Hindlimb muscle (tissue), 1 donor: ENCODE measurements around the gene CTXN1. TPM values are rescaled to one million over a fixed set of nuclear protein-coding genes. Genes with fewer than 3 reads are reported as not detected.
"Not testable (repeated sequence)": the region's sequence is repeated elsewhere in the genome, so short reads cannot be mapped to it uniquely, and the experiment has no call there.

Experiments
- DNase-seq: peaks from one replicate; pipeline ENCODE4 v3.0.0-alpha.2; 2013
- polyA plus RNA-seq: library from polyadenylated mRNA; unstranded; fragments of 120-200 nt; gene quantifications from one replicate; pipeline ENCODE4 v1.2.1, GENCODE V29; 2013; ENCODE audit not compliant: insufficient read length

Gene CTXN1
- 2.6 TPM for polyA plus RNA-seq

DNA sequence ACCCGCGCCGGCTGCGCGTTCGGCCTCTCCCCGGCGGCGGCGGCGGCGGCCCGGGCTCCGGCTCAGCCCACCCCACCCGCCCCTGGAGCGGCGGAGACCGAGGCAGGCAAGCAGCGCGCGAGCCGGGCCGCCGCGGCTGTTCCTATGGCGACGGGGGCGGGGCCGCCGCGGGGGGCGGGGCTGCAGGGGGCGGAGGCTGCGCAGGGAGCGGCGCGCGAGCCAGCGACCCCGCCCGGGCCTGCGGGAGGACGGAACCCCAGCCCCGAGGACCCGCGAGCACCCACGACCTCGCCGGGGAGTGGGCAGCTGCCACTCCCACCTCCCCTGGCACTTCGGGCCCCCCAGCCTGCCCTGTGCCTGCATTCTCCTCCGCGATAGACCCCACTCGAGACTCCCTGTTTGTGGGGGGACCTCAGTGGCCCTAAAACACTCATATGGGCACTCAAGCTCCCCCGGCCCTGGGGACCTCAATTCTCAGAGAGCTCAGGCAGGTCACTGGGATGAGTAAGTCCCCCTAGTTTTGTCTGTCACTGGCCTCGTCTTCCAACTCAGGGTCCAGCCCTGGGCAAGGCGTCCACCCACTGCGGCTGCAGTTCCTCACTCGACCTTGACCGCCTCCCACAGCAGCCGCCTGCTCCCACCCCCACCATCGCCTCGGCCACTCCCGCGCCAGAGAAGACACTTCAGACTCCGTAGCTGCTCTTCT is at the start of gene CTXN1:
TSS of gene CTXN1 (minus strand) at position 115 of the 706 bp plus-strand sequence. CDS start 597 bp downstream, outside the sequence.
- no peak for DNase-seq

DNA sequence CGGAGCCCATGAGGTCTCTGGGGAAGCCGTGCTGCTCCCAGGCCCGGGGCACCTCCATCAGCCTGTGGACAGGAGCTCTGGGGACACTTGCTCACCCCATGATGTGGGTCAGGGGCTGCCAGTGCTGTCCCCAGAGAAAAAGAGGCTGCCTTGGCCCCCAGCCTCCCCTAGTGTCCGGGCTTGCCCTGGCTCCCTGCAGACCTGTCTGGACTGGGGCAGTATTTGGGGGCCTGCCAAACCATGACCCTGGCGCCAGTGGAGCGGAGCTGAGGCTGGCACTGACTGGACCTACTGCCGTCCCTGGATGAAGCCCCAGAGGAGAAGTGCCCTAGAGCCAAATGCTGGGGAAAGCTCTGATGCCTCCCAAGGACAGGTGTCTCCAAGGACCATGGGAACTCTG is 49.1 kb upstream of the CTXN1 start:
- DNase-seq = no peak

DNA sequence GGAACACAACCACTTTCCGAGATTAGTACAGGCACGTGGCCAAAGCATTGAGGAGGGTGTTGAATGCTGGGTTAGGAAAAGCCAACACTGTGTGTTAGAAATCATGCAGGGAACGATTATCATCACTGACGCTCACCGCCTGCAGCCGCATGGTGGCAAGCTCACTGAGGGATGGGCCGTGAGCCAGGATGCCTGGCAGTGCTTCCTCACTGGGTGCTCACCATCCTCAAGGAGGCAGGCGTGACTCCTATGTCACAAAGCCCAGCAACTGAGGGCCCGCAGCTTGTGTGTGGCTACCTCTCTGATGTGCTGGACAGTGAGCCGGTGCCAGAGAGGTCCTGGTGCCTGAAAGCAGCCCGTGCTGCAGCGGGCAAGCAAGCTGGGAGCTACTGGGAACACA is 47.9 kb upstream of the CTXN1 start:
- no peak for DNase-seq

DNA sequence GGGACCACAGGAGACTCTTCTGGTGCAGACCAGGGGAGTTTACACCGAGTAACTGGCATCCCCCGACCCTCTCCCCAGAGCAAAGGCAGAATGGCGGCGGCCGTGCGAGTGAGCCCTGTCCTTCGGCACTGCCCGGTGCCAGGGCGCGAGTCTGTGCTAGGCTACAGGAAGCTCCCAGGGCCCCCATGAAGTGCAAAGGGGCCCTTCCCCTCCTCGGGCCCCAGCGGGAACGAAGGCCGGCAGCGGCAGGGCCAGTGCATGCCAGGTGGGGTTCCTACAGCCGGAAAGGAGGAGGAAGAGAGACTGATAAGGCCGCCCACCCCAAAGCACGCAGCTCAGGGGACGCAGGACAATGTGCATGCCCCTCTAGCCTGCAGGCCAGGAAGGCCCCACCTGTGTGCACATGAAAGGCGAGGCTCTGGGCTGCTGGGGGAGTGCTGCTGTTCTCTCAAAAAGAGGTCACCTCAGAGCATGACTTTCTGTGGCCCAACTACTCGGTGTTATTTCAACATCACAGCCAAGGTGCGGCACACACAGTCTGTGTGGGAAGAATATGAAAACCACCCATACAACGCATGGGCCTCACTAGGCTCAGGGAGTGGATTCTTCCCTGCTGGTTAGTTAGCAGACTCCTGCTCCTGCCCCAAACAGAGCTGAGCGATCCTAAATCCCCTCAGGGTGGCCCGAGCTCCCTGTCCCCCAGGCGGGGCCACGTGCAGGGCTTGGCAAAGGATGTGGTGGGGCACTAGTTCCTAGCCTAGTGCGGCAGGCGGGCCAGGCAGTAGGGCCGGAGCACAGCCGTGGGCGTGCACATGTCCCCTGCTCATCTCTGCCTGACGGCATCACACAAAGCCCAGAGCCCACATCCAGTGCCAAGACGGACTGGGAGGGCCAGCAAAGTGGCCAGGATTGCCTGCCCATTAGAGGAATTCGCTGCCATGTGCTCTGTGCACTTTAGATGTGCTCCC is 45.9 kb upstream of the CTXN1 start:
- DNase-seq = no peak

DNA sequence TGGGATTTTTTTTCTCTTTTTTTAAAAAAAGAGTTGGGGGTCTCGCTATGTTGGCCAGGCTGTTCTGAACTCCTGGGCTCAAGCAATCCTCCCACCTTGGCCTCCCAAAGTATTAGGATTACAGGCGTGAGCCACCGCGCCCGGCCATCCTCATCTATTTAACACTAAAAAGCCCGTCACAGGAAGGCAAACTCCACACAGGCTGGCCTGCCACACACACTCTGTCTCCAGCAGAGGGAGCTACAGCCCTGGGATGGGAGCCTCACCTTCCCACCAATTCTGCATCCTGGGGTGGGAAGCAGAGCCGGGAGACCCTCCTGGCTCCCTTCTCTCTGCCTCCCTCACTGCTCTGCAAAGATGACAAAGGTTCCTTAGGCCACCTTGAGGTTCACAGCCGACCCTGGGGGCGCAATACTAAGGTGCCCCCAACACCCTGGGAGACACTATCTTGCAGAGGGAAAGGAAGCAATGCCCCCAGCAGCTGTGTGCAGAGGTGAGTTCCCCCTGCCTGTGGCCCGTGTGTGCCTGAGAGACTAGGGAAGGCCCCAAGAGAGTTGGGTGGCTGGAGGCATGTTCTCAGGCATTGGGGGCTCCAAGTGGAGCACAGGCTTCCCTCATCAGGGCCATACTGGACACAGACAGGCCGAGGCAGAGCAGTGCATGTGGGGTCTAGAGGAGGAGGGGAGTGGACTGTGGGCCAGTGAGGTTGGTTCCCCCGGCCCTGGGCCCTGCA is 44.9 kb upstream of the CTXN1 start:
- no peak for DNase-seq

DNA sequence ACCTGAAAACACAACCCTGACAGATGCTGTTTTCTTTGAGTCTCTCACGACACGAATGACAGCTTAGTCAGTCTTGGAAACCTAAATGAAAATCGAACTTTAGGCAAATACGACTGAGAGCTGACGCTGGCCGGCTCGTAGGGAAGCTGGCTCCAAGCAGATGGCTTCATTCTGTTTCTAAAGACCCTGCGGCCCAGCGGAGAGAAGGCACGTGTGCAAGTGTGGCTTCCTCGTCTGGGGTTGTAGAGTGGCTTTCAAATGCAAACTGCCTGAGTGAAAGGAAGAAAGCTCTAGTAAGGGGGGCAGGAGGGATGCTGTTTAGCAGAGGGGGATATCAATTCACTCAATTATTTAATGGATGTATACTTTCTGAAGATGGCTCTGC is 43.6 kb upstream of the CTXN1 start:
- no peak for DNase-seq

DNA sequence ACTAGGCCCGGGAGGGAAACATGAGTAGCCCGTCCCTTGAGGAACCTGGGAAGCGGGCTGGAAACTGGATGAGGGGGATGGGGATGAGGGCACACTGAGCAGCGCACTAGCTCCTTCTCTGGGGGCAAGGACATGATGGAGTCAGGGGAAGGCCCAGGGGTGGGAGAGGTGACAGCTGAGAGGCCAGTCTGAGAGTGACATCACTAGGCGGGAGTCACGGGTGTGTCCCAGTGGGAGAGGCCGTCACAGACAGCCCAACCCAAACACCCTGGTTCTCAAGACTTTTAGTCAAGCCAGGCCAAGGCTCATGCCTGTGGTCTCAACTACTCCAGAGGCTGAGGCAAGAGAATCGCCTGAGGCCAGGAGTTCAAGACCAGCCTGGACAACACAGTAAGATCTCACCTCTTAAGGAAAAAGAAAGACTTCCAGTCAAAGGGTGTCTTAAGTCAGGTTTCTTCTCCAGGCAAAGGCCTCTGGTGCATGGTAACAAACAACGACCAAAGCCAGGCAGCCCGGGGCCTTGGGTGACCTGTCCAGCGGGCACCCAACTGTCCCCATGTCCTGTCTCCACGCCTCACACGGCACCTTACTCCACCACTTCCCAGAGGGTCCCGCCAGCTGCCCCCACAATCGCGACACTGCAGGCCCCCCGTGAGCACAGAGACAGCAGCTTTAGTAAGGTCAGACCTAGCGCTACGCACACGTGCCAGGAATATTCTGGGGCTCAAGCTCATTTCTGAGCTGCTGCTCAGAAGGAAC is 43.0 kb upstream of the CTXN1 start:
- no peak for DNase-seq

DNA sequence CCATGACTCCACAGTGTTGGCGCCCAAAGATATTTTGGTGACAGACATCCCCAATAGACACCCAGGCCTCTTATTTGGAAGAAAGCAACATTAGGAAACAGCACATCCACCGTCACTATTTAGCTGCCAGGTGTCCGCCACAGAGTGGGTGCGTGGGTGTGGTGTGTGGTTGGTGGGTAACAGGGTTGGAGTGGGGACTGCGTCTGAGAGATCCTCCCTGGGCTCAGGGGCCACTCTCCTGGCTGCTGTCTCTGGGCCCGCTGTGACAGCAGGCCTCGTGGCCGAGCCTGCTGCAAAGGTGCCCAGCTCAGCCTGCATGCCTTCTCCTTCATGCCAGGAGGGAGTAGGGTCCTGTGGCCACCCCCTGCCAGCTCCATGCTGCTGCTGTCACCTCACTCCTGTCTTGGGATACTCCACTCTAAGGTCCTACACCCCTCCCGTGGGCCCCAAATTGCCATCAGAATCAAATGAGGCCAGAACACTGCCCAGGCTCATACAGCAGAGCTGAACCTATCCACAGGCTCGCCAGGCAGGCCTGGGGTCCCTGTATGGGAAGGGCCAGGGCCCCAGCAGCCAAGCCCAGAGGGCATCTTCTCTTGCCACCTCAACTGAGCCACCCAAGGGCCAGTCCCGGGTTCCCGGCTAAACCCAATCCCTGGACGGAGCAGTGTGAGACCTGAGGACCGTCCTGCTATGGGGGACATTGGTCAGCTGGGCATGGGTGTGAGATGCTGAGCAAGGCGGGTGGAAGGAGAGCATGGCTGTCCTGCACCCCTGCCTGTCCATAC is 42.3 kb upstream of the CTXN1 start:
- no peak for DNase-seq

DNA sequence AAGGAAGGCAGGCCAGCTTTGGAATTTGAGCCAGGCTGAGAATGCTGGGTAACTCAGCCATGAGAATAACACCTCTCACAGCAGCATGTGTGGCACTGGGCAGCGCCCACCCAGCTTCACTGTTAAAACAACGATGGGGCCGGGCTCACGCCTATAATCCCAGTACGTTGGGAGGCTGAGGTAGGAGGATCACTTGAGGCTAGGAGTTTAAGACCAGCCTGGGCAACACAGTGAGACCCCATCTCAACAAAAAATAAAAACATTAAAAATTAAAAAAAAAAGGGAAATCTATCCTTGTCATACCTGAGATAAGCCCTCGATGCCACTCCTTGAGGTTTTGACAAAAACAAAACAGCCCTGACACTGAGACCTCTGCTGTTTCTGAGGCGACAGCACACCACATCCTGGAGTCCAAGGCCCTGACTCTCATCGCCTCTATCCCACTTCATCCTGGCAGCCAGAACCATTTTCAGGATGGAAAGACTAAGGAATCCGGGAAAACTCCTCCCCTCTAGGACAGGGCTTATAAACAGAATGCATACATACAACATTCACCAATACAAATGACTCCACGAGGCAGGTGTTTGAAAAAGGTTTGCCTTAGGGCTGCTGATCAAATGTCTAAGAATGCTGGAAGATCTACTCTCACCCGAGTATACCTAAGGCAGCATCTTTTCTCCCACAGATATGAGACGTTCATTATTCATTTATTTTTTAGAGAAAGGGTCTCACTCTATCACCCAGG is 40.2 kb upstream of the CTXN1 start:
- DNase-seq = no peak

DNA sequence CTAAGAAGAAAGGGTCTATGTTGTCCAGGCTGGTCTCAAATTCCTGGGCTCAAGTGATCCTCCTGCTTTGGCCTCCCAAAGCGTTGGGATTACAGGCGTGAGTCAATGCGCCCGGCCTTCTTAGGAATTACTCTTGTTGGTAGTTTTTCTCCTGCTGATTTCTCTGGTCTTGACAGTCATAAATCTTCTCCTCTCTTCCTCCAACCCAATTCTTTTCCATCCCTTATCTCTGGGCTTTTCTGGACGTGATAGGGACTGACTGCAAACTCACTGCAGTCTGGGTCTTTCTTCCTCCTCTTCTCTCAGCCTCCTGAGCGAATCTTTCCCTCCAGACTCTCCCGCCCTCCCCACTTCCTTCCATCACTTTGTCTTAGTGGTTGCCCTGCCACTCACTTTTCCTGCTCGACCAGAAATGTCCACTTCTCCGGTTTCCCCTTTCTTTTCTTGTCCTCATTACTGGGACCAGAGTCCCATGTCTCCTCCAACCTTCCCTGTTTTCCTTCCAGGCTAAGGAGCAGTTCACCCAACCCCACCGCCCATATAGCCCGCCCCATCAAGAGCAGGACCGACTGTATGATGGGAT is 39.4 kb upstream of the CTXN1 start:
- DNase-seq = no peak

DNA sequence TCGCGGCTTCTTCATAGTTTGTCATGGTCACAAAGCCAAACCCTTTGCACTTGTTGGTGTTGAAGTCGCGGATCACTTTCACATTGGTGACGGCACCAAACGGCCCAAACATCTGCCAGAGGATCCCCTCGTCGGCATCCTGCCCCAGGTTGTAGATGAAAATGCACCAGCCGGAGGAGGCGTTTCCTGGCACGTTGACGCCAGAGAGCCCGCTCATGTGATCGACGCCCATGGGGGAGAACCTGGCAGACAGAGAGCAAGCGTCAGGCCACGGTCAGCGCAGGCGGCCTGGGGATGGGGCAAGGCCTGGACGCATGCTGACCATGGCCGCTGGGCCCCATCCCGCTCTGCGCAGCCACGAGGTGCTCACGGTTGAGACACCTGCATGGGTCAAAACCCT is 37.6 kb upstream of the CTXN1 start:
- no peak for DNase-seq

DNA sequence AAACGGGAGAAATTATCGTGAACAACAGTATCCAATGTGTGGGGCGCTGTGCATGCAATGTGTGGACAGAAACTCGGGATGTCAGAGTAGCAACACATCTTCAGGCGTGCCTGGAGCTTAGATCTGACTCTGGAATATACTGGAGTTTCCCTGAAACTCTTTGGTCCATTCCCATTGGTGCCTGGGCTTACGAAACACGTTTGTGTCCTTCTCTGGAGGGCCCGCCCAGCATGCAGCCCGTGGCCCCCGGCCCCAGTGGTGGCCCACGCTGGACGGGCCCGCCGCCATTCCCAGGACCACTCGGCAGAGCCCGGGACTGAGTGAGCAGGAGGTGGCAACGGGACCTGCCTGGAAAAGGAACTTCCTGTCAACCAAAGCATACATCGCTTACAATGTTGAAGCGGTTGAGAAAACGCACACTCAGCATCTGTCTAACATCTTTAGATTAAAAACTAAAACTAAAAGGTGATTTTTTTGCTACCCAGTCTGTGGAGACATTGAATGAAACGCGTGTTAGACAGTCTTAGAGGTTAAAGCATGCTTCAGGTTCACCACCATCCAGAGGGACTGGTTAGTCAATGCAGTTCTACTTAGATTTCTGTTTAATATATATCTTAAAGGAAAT is 36.8 kb upstream of the CTXN1 start:
- DNase-seq = no peak

DNA sequence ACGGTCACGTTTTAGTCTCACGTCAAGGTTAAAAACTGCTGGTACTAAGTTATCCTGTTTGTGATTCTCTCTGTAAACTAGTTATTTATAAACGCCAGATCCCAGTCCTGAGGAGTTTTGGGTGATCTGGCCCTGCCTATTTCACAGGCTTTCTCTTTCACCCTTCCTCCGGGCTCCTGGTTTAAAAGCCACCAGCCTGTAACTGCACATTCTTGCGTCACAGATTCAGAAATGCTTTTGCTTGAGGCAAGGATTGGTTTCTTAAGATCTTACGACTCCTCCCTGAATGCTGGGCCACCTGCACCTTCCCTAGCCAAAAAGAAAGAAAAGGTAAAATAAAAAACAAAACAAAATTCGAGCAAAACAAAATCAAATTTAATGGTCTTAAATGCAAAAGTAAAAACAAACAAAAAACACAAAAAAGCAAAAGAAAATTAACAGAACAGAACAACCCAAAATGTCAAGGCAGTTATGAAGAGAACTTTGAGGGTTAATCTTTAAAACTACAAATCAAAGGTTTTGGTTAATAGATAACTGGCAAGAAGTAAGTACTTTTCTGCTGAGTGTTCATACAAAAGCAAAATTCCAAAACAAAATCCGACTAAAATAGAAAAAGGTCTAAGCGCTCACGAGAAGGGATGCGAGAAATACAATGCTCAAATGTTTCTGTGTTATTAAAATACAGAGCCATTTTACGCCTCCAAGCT is 36.1 kb upstream of the CTXN1 start:
- no peak for DNase-seq

DNA sequence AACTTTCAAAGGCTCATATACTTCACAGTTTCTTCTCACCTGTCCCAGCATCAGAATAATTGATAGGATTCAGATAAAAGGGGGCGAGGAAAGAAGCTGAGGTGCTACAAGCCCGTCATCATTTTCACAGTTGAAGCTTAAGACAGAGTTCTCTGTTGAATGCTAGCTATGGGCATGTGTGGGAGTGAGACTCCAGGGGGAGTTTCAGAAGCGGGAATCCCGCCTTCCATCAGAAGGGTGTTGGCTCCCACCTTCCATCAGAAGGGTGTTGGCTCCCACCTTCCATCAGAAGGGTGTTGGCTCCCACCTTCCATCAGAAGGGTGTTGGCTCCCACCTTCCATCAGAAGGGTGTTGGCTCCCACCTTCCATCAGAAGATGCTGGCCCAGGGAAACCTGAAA is 35.1 kb upstream of the CTXN1 start:
- DNase-seq = not testable (repeated sequence)

DNA sequence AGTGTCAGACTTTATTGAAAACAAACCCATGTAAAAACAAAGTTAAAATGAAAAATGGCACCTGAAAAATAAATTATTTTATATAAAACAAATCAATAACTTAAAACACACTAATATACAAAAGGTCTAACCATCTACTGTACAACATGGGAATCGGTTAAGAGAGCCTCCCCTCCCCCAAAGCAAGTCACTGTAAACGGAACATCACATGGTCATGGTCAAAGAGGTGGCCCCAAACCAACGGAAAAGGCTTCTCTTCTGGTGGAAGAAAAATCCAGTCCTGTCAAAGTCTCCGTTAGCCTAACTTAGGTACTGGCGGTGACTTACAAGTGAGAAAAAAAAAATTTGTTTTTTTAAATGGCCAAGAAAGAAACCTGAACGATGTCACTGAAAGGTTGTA is 33.3 kb upstream of the CTXN1 start:
- no peak for DNase-seq

DNA sequence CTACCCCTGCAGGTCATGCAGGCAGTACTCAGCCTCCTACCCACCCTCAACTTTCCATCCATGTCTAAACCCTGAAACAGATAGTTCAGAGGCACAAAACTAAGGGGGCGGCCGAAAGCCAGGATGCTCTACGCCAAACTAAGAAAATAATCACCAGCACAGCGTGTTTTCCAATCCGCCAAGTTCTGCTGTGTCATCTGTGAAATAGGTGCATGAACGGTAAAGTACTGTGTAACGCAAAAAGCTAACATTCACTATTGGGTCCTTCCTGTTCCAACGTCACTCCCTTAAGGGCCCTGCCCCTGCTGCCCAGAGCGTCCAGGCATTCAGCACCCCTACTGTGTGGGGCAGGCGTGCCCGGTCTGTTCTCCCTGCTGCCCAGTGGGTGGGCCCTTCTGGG is 29.8 kb upstream of the CTXN1 start:
- no peak for DNase-seq

DNA sequence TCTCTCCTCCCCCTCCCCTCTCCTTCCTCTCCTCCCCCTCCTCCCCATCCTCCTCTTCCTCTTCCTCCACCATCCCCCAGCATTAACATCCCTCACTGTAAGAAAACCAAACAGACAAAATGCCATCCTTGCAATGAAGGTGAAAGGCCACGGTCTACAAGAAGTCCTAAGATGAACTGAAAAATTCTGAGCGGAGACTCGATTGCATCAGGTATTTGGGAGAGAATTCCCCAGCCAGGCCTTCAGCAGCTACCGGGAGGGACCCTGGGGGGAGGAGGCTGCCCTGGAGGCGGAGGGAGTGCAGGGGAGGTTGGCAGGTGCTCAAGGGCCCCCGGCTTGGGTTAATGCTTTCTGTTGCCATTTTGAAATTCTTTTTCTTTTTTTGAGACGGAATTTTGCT is 27.6 kb upstream of the CTXN1 start:
- no peak for DNase-seq

DNA sequence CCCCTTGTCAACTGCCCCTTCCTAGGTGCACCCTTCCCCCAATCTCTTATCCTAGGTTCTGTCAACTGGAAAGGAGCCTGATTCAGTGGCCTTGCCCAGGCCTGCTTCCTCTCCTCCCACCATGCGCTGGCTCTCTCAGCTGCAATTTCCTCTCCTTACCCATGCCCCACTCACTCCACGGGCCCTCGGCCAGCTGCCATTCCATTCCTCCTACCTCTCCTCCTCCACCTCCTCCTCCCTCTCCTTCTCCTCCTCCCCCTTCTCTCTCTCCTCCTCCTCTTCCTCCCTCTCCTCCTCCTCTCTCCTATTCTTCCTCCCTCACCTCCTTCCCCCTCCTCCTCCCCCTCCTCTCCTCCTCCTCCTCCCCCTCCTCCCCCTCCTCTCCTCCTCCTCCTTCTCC is 27.1 kb upstream of the CTXN1 start:
- DNase-seq = no peak

DNA sequence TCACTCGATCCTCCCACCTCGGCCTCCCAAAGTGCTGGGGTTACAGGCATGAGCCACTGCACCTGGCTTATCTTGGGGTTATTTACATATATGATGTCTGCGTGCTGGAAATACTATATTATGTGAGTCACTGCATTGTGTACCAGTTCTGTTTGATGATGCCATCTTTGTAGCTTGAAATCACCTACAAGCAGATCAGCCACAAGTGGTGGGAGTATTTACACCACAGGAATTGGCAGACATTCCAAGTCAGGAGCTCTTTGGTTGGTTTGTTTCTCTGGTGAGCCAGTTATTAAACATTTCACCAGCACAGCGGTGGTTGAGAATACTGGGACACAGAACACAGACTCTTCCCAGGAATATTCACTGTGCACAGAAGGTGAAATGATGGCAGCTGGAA is 22.0 kb upstream of the CTXN1 start:
- DNase-seq = no peak
